ENCODE measurements around the gene ERP44.
"Not testable (repeated sequence)": the region's sequence is repeated elsewhere in the genome, so short reads cannot be mapped to it uniquely, and the experiment has no call there.

ERP44 gene

GRCh38 chr9:99998266-99998665, 100.5 kb downstream of the ERP44 start:
- Histone ChIP-seq H3K9ac (ENCODE audit: low read length) (no peak overlapping the region), H3K27me3 (ENCODE audit: control insufficient read depth in 1 of 2, insufficient read depth in 2 of 2, low read length in 2 of 2) (no peaks in the 10 kb centered on the region), H3K27ac (ENCODE audit: low read depth, low read length) (no peak overlapping the region), H3K9me3 (ENCODE audit: low read length) (no peaks in the 10 kb centered on the region), H3K4me1 (ENCODE audit: insufficient read depth, low read length) (no peaks in the 10 kb centered on the region), H3K4me3 (ENCODE audit: low read depth in 1 of 2, low read length in 2 of 2) (no peak overlapping the region), H3K36me3 (ENCODE audit: insufficient read depth, low read length) (peaks cover 2% of the 10 kb centered on the region)

- H3K27me3 ChIP-seq (ENCODE audit: control insufficient read depth in 1 of 2, insufficient read depth in 2 of 2, low read length in 2 of 2); H3K9ac ChIP-seq (ENCODE audit: low read length); H3K9me3 ChIP-seq (ENCODE audit: low read length); H3K4me3 ChIP-seq (ENCODE audit: low read depth in 1 of 2, low read length in 2 of 2); H3K27ac ChIP-seq (ENCODE audit: low read depth, low read length); H3K4me1 ChIP-seq (ENCODE audit: insufficient read depth, low read length); H3K36me3 ChIP-seq (ENCODE audit: insufficient read depth, low read length): not testable (repeated sequence)
Observed at GRCh38 chr9:99990508-99990907, 108.3 kb downstream of the ERP44 start.

- H3K9ac ChIP-seq (ENCODE audit: low read length) = no peak overlapping the region
- H3K4me1 ChIP-seq (ENCODE audit: insufficient read depth, low read length) = no peaks in the 10 kb centered on the region
- no peak overlapping the region for H3K4me3 ChIP-seq (ENCODE audit: low read depth in 1 of 2, low read length in 2 of 2)
- no peaks in the 10 kb centered on the region for H3K27me3 ChIP-seq (ENCODE audit: control insufficient read depth in 1 of 2, insufficient read depth in 2 of 2, low read length in 2 of 2)
- H3K9me3 ChIP-seq (ENCODE audit: low read length) = no peaks in the 10 kb centered on the region
- H3K36me3 ChIP-seq (ENCODE audit: insufficient read depth, low read length) = peaks cover 6% of the 10 kb centered on the region
- no peak overlapping the region for H3K27ac ChIP-seq (ENCODE audit: low read depth, low read length)
Observed at GRCh38 chr9:99986642-99987041, 112.2 kb downstream of the ERP44 start.

- Histone ChIP-seq H3K27me3 (ENCODE audit: control insufficient read depth in 1 of 2, insufficient read depth in 2 of 2, low read length in 2 of 2) (no peaks in the 10 kb centered on the region), H3K9me3 (ENCODE audit: low read length) (no peaks in the 10 kb centered on the region), H3K4me1 (ENCODE audit: insufficient read depth, low read length) (no peaks in the 10 kb centered on the region), H3K36me3 (ENCODE audit: insufficient read depth, low read length) (peaks cover 10% of the 10 kb centered on the region), H3K27ac (ENCODE audit: low read depth, low read length) (no peak overlapping the region), H3K4me3 (ENCODE audit: low read depth in 1 of 2, low read length in 2 of 2) (no peak overlapping the region), H3K9ac (ENCODE audit: low read length) (no peak overlapping the region)
Observed at GRCh38 chr9:99980598-99980997, 118.2 kb downstream of the ERP44 start.

- H3K9ac ChIP-seq (ENCODE audit: low read length) = no peak overlapping the region
- H3K27ac ChIP-seq (ENCODE audit: low read depth, low read length) = no peak overlapping the region
- no peaks in the 10 kb centered on the region for H3K4me1 ChIP-seq (ENCODE audit: insufficient read depth, low read length)
- H3K4me3 ChIP-seq (ENCODE audit: low read depth in 1 of 2, low read length in 2 of 2) = no peak overlapping the region
- no peaks in the 10 kb centered on the region for H3K27me3 ChIP-seq (ENCODE audit: control insufficient read depth in 1 of 2, insufficient read depth in 2 of 2, low read length in 2 of 2)
- peaks cover 4% of the 10 kb centered on the region for H3K36me3 ChIP-seq (ENCODE audit: insufficient read depth, low read length)
- H3K9me3 ChIP-seq (ENCODE audit: low read length) = no peaks in the 10 kb centered on the region
Observed at GRCh38 chr9:99978221-99978620, 120.6 kb downstream of the ERP44 start.

GRCh38 chr9:99977033-99977792, 121.6 kb downstream of the ERP44 start:
- Histone ChIP-seq H3K4me1 (ENCODE audit: insufficient read depth, low read length) (no peaks in the 10 kb centered on the region), H3K4me3 (ENCODE audit: low read depth in 1 of 2, low read length in 2 of 2) (no peak overlapping the region), H3K9me3 (ENCODE audit: low read length) (no peaks in the 10 kb centered on the region), H3K36me3 (ENCODE audit: insufficient read depth, low read length) (peaks cover 4% of the 10 kb centered on the region), H3K9ac (ENCODE audit: low read length) (no peak overlapping the region), H3K27me3 (ENCODE audit: control insufficient read depth in 1 of 2, insufficient read depth in 2 of 2, low read length in 2 of 2) (no peaks in the 10 kb centered on the region), H3K27ac (ENCODE audit: low read depth, low read length) (no peak overlapping the region)

GRCh38 chr9:99973455-99973854, 125.3 kb downstream of the ERP44 start:
- no peaks in the 10 kb centered on the region for H3K4me1 ChIP-seq (ENCODE audit: insufficient read depth, low read length)
- H3K9me3 ChIP-seq (ENCODE audit: low read length) = no peaks in the 10 kb centered on the region
- H3K27ac ChIP-seq (ENCODE audit: low read depth, low read length) = no peak overlapping the region
- H3K4me3 ChIP-seq (ENCODE audit: low read depth in 1 of 2, low read length in 2 of 2) = no peak overlapping the region
- H3K27me3 ChIP-seq (ENCODE audit: control insufficient read depth in 1 of 2, insufficient read depth in 2 of 2, low read length in 2 of 2) = no peaks in the 10 kb centered on the region
- peaks cover 18% of the 10 kb centered on the region for H3K36me3 ChIP-seq (ENCODE audit: insufficient read depth, low read length)
- H3K9ac ChIP-seq (ENCODE audit: low read length) = no peak overlapping the region

GRCh38 chr9:99971410-99971809, 127.4 kb downstream of the ERP44 start:
- Histone ChIP-seq H3K27ac (ENCODE audit: low read depth, low read length) (no peak overlapping the region), H3K27me3 (ENCODE audit: control insufficient read depth in 1 of 2, insufficient read depth in 2 of 2, low read length in 2 of 2) (no peaks in the 10 kb centered on the region), H3K36me3 (ENCODE audit: insufficient read depth, low read length) (peaks cover 27% of the 10 kb centered on the region), H3K4me3 (ENCODE audit: low read depth in 1 of 2, low read length in 2 of 2) (no peak overlapping the region), H3K9ac (ENCODE audit: low read length) (no peak overlapping the region), H3K4me1 (ENCODE audit: insufficient read depth, low read length) (no peaks in the 10 kb centered on the region), H3K9me3 (ENCODE audit: low read length) (no peaks in the 10 kb centered on the region)

- H3K4me1 ChIP-seq (ENCODE audit: insufficient read depth, low read length) = no peaks in the 10 kb centered on the region
- H3K9me3 ChIP-seq (ENCODE audit: low read length) = no peaks in the 10 kb centered on the region
- no peak overlapping the region for H3K4me3 ChIP-seq (ENCODE audit: low read depth in 1 of 2, low read length in 2 of 2)
- H3K27ac ChIP-seq (ENCODE audit: low read depth, low read length) = no peak overlapping the region
- H3K27me3 ChIP-seq (ENCODE audit: control insufficient read depth in 1 of 2, insufficient read depth in 2 of 2, low read length in 2 of 2) = no peaks in the 10 kb centered on the region
- H3K9ac ChIP-seq (ENCODE audit: low read length) = no peak overlapping the region
- H3K36me3 ChIP-seq (ENCODE audit: insufficient read depth, low read length) = peaks cover 27% of the 10 kb centered on the region
Observed at GRCh38 chr9:99970481-99970880, 128.3 kb downstream of the ERP44 start.

GRCh38 chr9:99967457-99967856, 131.3 kb downstream of the ERP44 start:
- Histone ChIP-seq H3K27ac (ENCODE audit: low read depth, low read length) (no peak overlapping the region), H3K4me3 (ENCODE audit: low read depth in 1 of 2, low read length in 2 of 2) (no peak overlapping the region), H3K9me3 (ENCODE audit: low read length) (no peaks in the 10 kb centered on the region), H3K36me3 (ENCODE audit: insufficient read depth, low read length) (peaks cover 27% of the 10 kb centered on the region), H3K27me3 (ENCODE audit: control insufficient read depth in 1 of 2, insufficient read depth in 2 of 2, low read length in 2 of 2) (no peaks in the 10 kb centered on the region), H3K4me1 (ENCODE audit: insufficient read depth, low read length) (no peaks in the 10 kb centered on the region), H3K9ac (ENCODE audit: low read length) (no peak overlapping the region)

- Histone ChIP-seq H3K36me3 (ENCODE audit: insufficient read depth, low read length) (peaks cover 27% of the 10 kb centered on the region), H3K9ac (ENCODE audit: low read length) (no peak overlapping the region), H3K27ac (ENCODE audit: low read depth, low read length) (no peak overlapping the region), H3K27me3 (ENCODE audit: control insufficient read depth in 1 of 2, insufficient read depth in 2 of 2, low read length in 2 of 2) (no peaks in the 10 kb centered on the region), H3K4me1 (ENCODE audit: insufficient read depth, low read length) (no peaks in the 10 kb centered on the region), H3K4me3 (ENCODE audit: low read depth in 1 of 2, low read length in 2 of 2) (no peak overlapping the region), H3K9me3 (ENCODE audit: low read length) (no peaks in the 10 kb centered on the region)
Observed at GRCh38 chr9:99966716-99967115, 132.1 kb downstream of the ERP44 start.

- no peak overlapping the region for H3K27ac ChIP-seq (ENCODE audit: low read depth, low read length)
- no peaks in the 10 kb centered on the region for H3K4me1 ChIP-seq (ENCODE audit: insufficient read depth, low read length)
- H3K9ac ChIP-seq (ENCODE audit: low read length) = no peak overlapping the region
- peaks cover 32% of the 10 kb centered on the region for H3K36me3 ChIP-seq (ENCODE audit: insufficient read depth, low read length)
- no peaks in the 10 kb centered on the region for H3K27me3 ChIP-seq (ENCODE audit: control insufficient read depth in 1 of 2, insufficient read depth in 2 of 2, low read length in 2 of 2)
- no peak overlapping the region for H3K4me3 ChIP-seq (ENCODE audit: low read depth in 1 of 2, low read length in 2 of 2)
- no peaks in the 10 kb centered on the region for H3K9me3 ChIP-seq (ENCODE audit: low read length)
Observed at GRCh38 chr9:99966001-99966400, 132.8 kb downstream of the ERP44 start.

Data from muscle layer of colon (tissue), 2 donors.